COR-L47 (cell line): Measurements from ENCODE around the gene GHRHR.
A peak's percentile ranks its signal among the peaks of the same experiment; 100 is the strongest.

Experiments used
- DNase-seq: peaks from one replicate; lab custom pipeline; 2025; lab: John Stamatoyannopoulos, UW

GHRHR gene

GRCh38 chr7:30985756-30986155, 22.0 kb downstream of the GHRHR start:
- no peak for DNase-seq

GRCh38 chr7:30986331-30986730, 22.6 kb downstream of the GHRHR start:
- no peak for DNase-seq

- no peak for DNase-seq
Measured at GRCh38 chr7:30986738-30987137, 23.0 kb downstream of the GHRHR start.

GRCh38 chr7:30987178-30987577, 23.4 kb downstream of the GHRHR start:
- no peak for DNase-seq

- no peak for DNase-seq
Measured at GRCh38 chr7:30987936-30988335, 24.2 kb downstream of the GHRHR start.

GRCh38 chr7:30988351-30989005, 24.7 kb downstream of the GHRHR start:
- peak; percentile 32 for DNase-seq

- DNase-seq, result no peak
Measured at GRCh38 chr7:30989008-30989823, 25.5 kb downstream of the GHRHR start.

GRCh38 chr7:30989824-30990672, 26.3 kb downstream of the GHRHR start:
- no peak for DNase-seq

GRCh38 chr7:30990673-30991170, 27.0 kb downstream of the GHRHR start:
- DNase-seq, result no peak

- no peak for DNase-seq
Measured at GRCh38 chr7:30992414-30992813, 28.7 kb downstream of the GHRHR start.

GRCh38 chr7:30994206-30995100, 30.7 kb downstream of the GHRHR start:
- DNase-seq, result no peak

- DNase-seq, result no peak
Measured at GRCh38 chr7:30995536-30995935, 31.8 kb downstream of the GHRHR start.

- no peak for DNase-seq
Measured at GRCh38 chr7:30996256-30996655, 32.5 kb downstream of the GHRHR start.

- no peak for DNase-seq
Measured at GRCh38 chr7:30996883-30997282, 33.1 kb downstream of the GHRHR start.

- DNase-seq, result no peak
Measured at GRCh38 chr7:30997316-30997715, 33.6 kb downstream of the GHRHR start.

GRCh38 chr7:30998180-30998579, 34.4 kb downstream of the GHRHR start:
- DNase-seq, result no peak

- no peak for DNase-seq
Measured at GRCh38 chr7:31000161-31000693, 36.5 kb downstream of the GHRHR start.

GRCh38 chr7:31000779-31001178, 37.0 kb downstream of the GHRHR start:
- no peak for DNase-seq

- no peak for DNase-seq
Measured at GRCh38 chr7:31002256-31002655, 38.5 kb downstream of the GHRHR start.

- no peak for DNase-seq
Measured at GRCh38 chr7:31003097-31003496, 39.3 kb downstream of the GHRHR start.

GRCh38 chr7:31003721-31004120, 40.0 kb downstream of the GHRHR start:
- no peak for DNase-seq
